Astrocyte of the cerebellum (primary cell): Measurements from ENCODE around the gene MAP3K3.

Source experiments
- DNase-seq: peaks from one replicate; pipeline ENCODE4 v3.0.0-alpha.2; 2011; ENCODE audit warnings: low read depth
- H3K4me3 ChIP-seq: 2 replicates; pipeline ENCODE4 v1.5.1; 2011; ENCODE audit warnings: mild to moderate bottlenecking, low read depth, low read length, moderate library complexity
- in situ Hi-C: cut with HindIII; loops from 2 replicates; pipeline ENCODE4 v1.10.0; 2017; ENCODE audit warnings: low sequenced_read_pairs
- TF ChIP-seq, protein P1 (sequence below): IDR thresholded peaks from 2 replicates; pipeline ENCODE4 v1.5.1; 2012; ENCODE audit warnings: low read length, low read depth, moderate library complexity, mild to moderate bottlenecking; ENCODE audit errors: missing control alignments

The MAP3K3 gene

DNA sequence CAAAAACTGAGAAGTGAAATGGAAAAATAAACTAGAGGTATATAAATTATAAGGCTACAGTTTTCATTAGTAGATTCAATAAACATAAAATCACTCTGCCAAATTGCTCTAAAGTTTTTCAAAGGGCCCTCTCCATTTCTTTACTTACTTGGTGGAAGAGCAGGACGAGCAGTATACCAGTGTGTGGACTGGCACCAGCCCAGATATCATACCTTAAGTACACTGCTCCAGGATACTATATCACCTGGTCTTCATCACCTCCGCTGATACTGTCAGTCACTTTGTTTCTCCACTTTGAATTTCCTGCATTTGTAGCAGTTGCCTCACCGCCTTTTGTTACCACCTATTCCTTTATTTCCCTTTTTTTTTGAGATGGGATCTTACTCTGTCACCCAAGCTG, 37.6 kb downstream of the MAP3K3 start:
- no peak overlapping the region for H3K4me3 ChIP-seq
- in situ Hi-C loops: no loop called here
- no peak for DNase-seq
- TF ChIP-seq, protein P1, sequence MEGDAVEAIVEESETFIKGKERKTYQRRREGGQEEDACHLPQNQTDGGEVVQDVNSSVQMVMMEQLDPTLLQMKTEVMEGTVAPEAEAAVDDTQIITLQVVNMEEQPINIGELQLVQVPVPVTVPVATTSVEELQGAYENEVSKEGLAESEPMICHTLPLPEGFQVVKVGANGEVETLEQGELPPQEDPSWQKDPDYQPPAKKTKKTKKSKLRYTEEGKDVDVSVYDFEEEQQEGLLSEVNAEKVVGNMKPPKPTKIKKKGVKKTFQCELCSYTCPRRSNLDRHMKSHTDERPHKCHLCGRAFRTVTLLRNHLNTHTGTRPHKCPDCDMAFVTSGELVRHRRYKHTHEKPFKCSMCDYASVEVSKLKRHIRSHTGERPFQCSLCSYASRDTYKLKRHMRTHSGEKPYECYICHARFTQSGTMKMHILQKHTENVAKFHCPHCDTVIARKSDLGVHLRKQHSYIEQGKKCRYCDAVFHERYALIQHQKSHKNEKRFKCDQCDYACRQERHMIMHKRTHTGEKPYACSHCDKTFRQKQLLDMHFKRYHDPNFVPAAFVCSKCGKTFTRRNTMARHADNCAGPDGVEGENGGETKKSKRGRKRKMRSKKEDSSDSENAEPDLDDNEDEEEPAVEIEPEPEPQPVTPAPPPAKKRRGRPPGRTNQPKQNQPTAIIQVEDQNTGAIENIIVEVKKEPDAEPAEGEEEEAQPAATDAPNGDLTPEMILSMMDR: no peak

DNA sequence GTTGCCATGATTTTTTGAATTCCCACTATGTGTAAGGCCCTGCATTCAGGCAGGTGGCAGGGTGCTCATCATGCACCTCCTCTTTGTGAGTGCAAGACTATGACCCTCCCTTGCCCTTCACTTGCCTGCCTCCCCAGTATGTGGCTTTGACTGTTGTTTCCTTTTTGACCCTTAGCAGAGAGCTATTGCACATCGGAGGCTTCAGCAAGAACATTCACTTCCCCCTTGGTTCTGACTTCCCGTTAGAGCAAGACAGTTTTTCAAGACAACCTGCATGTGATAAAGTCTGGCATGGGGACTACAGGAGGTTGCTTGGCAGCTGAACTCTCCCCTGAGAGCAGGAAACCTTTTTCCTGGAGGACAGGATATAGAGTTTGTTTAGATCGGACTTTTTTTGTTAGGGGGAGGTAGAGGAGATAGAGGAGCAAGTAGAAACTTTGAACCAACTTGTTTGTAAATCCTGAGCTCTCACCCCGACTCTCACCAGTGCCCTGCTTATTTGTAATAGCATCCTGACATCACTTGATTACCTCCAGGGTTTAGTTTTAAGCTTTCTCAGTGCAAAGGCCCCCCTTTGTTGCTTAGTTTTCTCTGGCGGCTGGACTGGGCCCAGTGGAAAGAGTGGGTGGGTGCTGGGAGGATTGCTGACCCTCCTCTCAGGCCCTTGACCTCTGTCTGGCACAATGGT, 43.5 kb downstream of the MAP3K3 start:
- in situ Hi-C loops: no loop called here
- DNase-seq: no peak
- H3K4me3 ChIP-seq: no peak overlapping the region
- TF ChIP-seq, protein P1: no peak

DNA sequence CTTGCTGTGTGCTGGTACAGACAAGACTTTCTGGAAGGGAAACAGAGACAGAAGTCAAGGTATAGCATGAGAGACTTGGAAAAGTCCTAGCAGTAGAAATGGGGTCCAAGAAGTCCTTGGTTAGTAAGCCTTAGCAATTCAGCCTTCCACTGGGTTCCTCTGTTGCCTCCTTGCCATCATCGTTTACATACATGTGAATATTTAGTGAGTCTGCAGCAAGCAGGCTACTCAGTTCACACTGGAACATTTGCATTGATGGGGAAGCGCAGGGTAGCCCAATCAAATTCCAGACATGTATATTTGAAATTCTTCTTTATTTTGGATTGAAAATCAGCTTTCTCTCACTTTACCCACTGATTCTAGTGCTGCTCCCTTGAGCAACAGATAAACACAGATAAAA, 50.6 kb downstream of the MAP3K3 start:
- TF ChIP-seq, protein P1: no peak
- no peak for DNase-seq
- in situ Hi-C loops: no loop called here
- H3K4me3 ChIP-seq: no peak overlapping the region

DNA sequence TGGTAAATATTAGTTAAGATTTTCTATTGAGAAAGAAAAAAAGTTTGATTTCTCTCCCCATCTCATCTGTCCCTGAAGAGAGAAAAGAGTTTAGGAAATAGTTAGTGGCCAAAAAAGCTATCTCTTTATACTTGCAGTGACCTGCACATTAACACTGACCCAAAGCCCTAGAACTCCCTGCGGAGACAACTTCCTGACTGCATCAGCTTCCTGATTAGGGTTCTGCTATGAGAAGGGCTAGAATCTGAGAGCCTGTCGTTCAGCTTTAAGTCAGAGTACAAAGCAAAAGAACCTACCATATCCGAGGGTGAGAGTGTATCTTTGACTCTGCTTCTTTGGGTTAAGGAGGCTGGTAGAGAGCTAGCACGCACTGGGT, 53.0 kb downstream of the MAP3K3 start:
- in situ Hi-C loops: loop anchor here (5.0 kb wide), 1 partner anchor 53 kb away; the partner anchor contains the start of gene MAP3K3
- TF ChIP-seq, protein P1: no peak
- DNase-seq: no peak
- no peak overlapping the region for H3K4me3 ChIP-seq

DNA sequence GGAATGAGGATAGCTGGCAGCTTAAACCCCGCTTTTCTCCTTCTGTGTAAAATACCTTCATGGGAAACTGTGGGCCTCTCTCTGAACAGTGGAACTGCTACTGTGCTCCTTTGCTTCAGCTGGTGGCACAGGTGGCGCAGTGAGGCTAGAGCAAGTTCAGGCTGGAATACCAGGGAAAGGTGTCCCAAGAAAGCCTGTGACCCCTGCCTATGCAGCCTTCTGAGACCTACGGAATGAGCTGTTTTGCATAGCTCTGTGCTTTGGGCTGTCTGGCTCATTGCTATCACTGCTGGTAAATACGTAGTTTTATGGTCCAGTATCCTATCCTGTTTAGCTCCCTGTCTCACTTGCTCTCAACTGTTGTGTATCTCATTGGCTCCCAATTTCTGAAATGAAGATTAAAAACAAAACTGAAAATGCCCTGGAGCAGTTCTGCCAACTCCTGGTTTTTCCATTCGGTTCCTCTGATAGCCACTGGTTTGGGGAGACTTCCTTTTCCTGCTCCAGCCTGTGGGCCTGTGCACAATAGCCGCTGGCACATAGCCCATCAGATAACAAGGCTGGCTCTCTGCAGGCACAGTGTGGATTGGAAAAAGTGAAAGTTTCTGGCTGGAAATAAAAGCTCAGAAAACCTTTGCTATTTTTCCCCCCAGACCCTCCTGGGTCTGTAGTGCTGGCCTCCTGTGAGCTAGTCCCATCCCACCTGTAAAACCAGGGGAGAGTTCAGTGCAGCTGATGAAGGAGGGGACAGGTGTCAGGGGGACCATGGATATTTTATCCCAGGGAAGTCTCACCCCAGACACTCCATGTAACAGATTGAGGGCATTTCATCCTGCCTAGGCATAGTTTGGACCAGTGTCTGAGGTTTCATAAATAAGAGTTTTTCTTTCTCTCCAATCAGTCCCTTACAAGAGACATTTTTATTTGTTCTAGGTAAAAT, 53.7 kb downstream of the MAP3K3 start:
- DNase-seq: peak; percentile 90
- TF ChIP-seq, protein P1: no peak
- in situ Hi-C loops: loop anchor here (5.0 kb wide), 1 partner anchor 54 kb away; the partner anchor contains the start of gene MAP3K3
- no peak overlapping the region for H3K4me3 ChIP-seq

DNA sequence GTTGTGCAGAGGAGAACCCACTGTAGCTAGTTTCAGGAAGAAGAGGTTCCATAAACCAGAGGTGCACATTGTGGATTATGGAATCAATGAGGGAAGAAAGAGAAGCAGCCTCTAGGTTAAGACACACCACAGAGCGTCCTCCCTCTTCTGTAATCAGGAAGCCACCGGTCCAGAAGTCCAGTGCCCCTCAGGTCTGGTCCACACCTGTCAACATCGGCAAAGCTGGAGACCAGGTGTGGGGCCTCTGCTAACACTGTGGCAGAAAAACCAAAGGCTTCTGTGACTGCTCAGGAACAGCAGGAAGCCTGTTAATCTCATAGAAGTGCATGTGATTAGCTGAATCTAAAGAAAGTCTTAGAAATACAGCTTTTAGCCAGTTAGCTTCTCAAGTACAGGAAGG, 54.4 kb downstream of the MAP3K3 start:
- in situ Hi-C loops: loop anchor here (5.0 kb wide), 1 partner anchor 54 kb away; the partner anchor contains the start of gene MAP3K3

More for the DNA sequence above, 54.4 kb downstream of the MAP3K3 start:
- TF ChIP-seq, protein P1: no peak
- DNase-seq: no peak
- no peak overlapping the region for H3K4me3 ChIP-seq
